A204.1 (cell line): Measurements from ENCODE around the gene PTGES2.

ENCODE experiments used
- FAIRE-seq: peaks from 2 replicates; lab custom pipeline; 2012; peaks lifted over from hg19 to GRCh38; lab: Jason Lieb, UNC

The PTGES2 gene

GRCh38 chr9:128127568-128127989 lies at the start of gene PTGES2:
Gene PTGES2, minus strand, starts transcription at chr9:128127729. Its CDS starts 12 bp downstream, at chr9:128127717.
- FAIRE-seq, result no peak

- no peak for FAIRE-seq
Observed at GRCh38 chr9:128175726-128176125, 48.2 kb upstream of the PTGES2 start.

- no peak for FAIRE-seq
Observed at GRCh38 chr9:128175102-128175563, 47.6 kb upstream of the PTGES2 start.

- no peak for FAIRE-seq
Observed at GRCh38 chr9:128174062-128174461, 46.5 kb upstream of the PTGES2 start.

GRCh38 chr9:128169925-128170324 lies 42.4 kb upstream of the PTGES2 start:
- no peak for FAIRE-seq

- no peak for FAIRE-seq
Observed at GRCh38 chr9:128169492-128169891, 42.0 kb upstream of the PTGES2 start.

GRCh38 chr9:128168731-128169308 lies 41.3 kb upstream of the PTGES2 start:
- FAIRE-seq, result no peak

GRCh38 chr9:128167209-128167608 lies 39.7 kb upstream of the PTGES2 start:
- FAIRE-seq, result no peak

GRCh38 chr9:128166169-128166568 lies 38.6 kb upstream of the PTGES2 start:
- FAIRE-seq, result no peak

GRCh38 chr9:128164307-128164885 lies 36.9 kb upstream of the PTGES2 start:
- FAIRE-seq, result no peak

GRCh38 chr9:128163523-128164306 lies 36.2 kb upstream of the PTGES2 start:
- FAIRE-seq, result no peak

GRCh38 chr9:128163027-128163515 lies 35.5 kb upstream of the PTGES2 start:
- no peak for FAIRE-seq

- FAIRE-seq, result no peak
Observed at GRCh38 chr9:128162215-128163026, 34.9 kb upstream of the PTGES2 start.

GRCh38 chr9:128161215-128161902 lies 33.8 kb upstream of the PTGES2 start:
- no peak for FAIRE-seq

- no peak for FAIRE-seq
Observed at GRCh38 chr9:128160603-128160987, 33.1 kb upstream of the PTGES2 start.

- FAIRE-seq, result no peak
Observed at GRCh38 chr9:128159784-128160602, 32.5 kb upstream of the PTGES2 start, which contains the start of gene BBLN. Gene BBLN, plus strand, starts transcription at chr9:128160265. Its CDS starts 143 bp downstream, at chr9:128160408.

GRCh38 chr9:128159522-128159783 lies 31.9 kb upstream of the PTGES2 start:
- FAIRE-seq, result no peak

GRCh38 chr9:128155736-128156500 lies 28.4 kb upstream of the PTGES2 start:
- no peak for FAIRE-seq

GRCh38 chr9:128153947-128154695 lies 26.6 kb upstream of the PTGES2 start:
- no peak for FAIRE-seq
